ENCODE measurements around the gene KIF9. TPM values are rescaled to one million over a fixed set of nuclear protein-coding genes. Genes with fewer than 3 reads are reported as not detected.
"Not testable (repeated sequence)": the region's sequence is repeated elsewhere in the genome, so short reads cannot be mapped to it uniquely, and the experiment has no call there.

The KIF9 gene
- total and polyA plus RNA-seq, 7 donors: 5.3 to 20.4 (median 14.6) TPM

DNA sequence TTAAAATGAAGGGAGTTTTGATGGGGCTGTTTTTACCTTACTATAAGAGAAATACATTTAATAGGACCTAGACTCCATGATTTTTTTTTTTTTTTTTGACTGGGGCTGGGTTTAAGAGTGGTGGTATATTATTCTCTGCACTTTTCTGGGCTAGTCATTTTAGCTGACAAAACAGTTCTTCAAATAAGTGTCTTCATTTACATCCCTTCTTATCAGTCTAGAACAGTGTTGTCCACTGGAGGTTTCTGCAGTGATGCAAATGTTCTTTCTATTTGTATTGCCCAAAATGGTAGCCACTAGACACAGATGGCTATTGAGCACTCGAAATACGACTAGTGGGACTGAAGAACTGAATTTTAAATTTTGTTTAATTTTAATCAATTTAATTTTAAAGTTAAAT lies 37.4 kb upstream of the KIF9 start:
- Histone ChIP-seq H3K9me3 (no peaks in the 10 kb centered on the region), H3K4me1 (peaks cover 0 to 23% (median 16%) of the 10 kb centered on the region in 4 donors), H3K27me3 (no peaks in the 10 kb centered on the region), H3K36me3 (peaks cover 0 to 46% (median 19%) of the 10 kb centered on the region in 4 donors), H3K27ac (no peak overlapping the region), H3K4me3 (no peak overlapping the region)
- WGBS, 2 donors: 47 to 49% methylated on average over 2 of the region's 2 CpGs
- no peak for DNase-seq
- TF ChIP-seq EP300 (IDR thresholded peaks at IDR 0.05) (no peak), POLR2AphosphoS5 (IDR thresholded peaks at IDR 0.05) (no peak), POLR2A (IDR thresholded peaks at IDR 0.05) (no peak)
- TF ChIP-seq, protein P1, sequence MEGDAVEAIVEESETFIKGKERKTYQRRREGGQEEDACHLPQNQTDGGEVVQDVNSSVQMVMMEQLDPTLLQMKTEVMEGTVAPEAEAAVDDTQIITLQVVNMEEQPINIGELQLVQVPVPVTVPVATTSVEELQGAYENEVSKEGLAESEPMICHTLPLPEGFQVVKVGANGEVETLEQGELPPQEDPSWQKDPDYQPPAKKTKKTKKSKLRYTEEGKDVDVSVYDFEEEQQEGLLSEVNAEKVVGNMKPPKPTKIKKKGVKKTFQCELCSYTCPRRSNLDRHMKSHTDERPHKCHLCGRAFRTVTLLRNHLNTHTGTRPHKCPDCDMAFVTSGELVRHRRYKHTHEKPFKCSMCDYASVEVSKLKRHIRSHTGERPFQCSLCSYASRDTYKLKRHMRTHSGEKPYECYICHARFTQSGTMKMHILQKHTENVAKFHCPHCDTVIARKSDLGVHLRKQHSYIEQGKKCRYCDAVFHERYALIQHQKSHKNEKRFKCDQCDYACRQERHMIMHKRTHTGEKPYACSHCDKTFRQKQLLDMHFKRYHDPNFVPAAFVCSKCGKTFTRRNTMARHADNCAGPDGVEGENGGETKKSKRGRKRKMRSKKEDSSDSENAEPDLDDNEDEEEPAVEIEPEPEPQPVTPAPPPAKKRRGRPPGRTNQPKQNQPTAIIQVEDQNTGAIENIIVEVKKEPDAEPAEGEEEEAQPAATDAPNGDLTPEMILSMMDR (IDR thresholded peaks at IDR 0.05): no peak
- intact Hi-C loops (cut with DNase I): loop anchor here (5.0 to 10.0 kb wide), 3 partner anchors 38 to 405 kb away; partner anchors contain the start of genes KIF9, KLHL18 and SETD2

- intact Hi-C loops (cut with DNase I): no loop called here
- no peaks in the 10 kb centered on the region for H3K9me3 ChIP-seq
- peak overlapping the region in 1 of 4 donors; percentile 18 for H3K27ac ChIP-seq
- H3K27me3 ChIP-seq: no peaks in the 10 kb centered on the region
- no peak for DNase-seq
- 65 to 74% methylated on average over 1 of the region's 1 CpG for WGBS, 2 donors
- no peak overlapping the region for H3K4me3 ChIP-seq
- peaks cover 0 to 27% (median 17%) of the 10 kb centered on the region in 4 donors for H3K4me1 ChIP-seq
- TF ChIP-seq EP300 (IDR thresholded peaks at IDR 0.05): no peak
- TF ChIP-seq, protein P1 (IDR thresholded peaks at IDR 0.05): no peak
- TF ChIP-seq POLR2AphosphoS5 (IDR thresholded peaks at IDR 0.05): no peak
- no peak for TF ChIP-seq POLR2A (IDR thresholded peaks at IDR 0.05)
- H3K36me3 ChIP-seq: peaks cover 0 to 45% (median 19%) of the 10 kb centered on the region in 4 donors
Observed at GRCh38 chr3:47318916-47319315, 36.3 kb upstream of the KIF9 start.

GRCh38 chr3:47316151-47316550 lies 33.6 kb upstream of the KIF9 start:
- intact Hi-C loops (cut with DNase I); H3K27me3 ChIP-seq; H3K9me3 ChIP-seq; H3K27ac ChIP-seq; H3K4me3 ChIP-seq; DNase-seq: not testable (repeated sequence)
- WGBS, 2 donors: 90 to 98% methylated on average over 1 of the region's 1 CpG
- Histone ChIP-seq H3K4me1 (peaks cover 0 to 30% (median 17%) of the 10 kb centered on the region in 4 donors), H3K36me3 (peaks cover 0 to 17% (median 4%) of the 10 kb centered on the region in 4 donors)

DNA sequence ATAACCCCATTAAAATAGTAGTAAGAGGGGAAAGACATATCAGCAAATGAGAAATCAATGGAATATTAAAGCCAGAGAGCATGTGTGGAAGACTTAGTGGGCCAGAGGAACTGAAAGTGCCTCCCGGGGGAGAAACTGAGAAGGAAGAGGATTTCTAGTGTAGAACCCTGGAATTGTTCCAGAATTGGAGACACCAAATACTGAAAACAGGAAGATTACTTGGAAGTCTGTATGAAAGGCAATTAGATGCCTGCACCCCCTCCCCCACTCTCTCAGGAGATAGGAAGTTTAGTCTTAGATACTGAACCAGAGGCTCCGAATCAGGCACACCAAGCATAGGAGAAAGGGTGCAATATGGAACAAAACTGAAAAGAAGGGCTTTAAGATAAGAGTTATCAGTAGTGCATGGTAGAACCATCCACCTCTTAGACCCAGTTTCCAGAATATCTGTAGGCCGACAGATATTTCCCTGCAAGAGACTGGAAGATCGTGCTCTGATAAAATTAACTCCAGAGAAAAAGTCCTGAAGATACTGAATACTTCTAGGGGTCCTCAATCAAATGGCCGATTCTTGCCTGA lies 32.6 kb upstream of the KIF9 start:
- TF ChIP-seq POLR2AphosphoS5 (IDR thresholded peaks at IDR 0.05) (no peak), EP300 (IDR thresholded peaks at IDR 0.05) (no peak), POLR2A (IDR thresholded peaks at IDR 0.05) (no peak)
- H3K27me3 ChIP-seq: no peaks in the 10 kb centered on the region
- H3K4me3 ChIP-seq: no peak overlapping the region
- intact Hi-C loops (cut with DNase I): no loop called here
- 80 to 87% methylated on average over 5 of the region's 5 CpGs for WGBS, 2 donors
- no peaks in the 10 kb centered on the region for H3K9me3 ChIP-seq
- H3K27ac ChIP-seq: no peak overlapping the region
- peaks cover 0 to 7% (median 0%) of the 10 kb centered on the region in 4 donors for H3K36me3 ChIP-seq
- no peak for DNase-seq
- H3K4me1 ChIP-seq: peaks cover 0 to 30% (median 17%) of the 10 kb centered on the region in 4 donors

GRCh38 chr3:47314056-47314764 lies 31.6 kb upstream of the KIF9 start:
- TF ChIP-seq, protein P1 (IDR thresholded peaks at IDR 0.05): no peak
- no peak for TF ChIP-seq POLR2A (IDR thresholded peaks at IDR 0.05)
- no peak for TF ChIP-seq POLR2AphosphoS5 (IDR thresholded peaks at IDR 0.05)
- TF ChIP-seq EP300 (IDR thresholded peaks at IDR 0.05): no peak
- Histone ChIP-seq H3K4me1 (peaks cover 0 to 27% (median 12%) of the 10 kb centered on the region in 4 donors), H3K4me3 (no peak overlapping the region), H3K27ac (no peak overlapping the region), H3K36me3 (no peaks in the 10 kb centered on the region), H3K27me3 (no peaks in the 10 kb centered on the region), H3K9me3 (no peaks in the 10 kb centered on the region)
- 94 to 95% methylated on average over 8 of the region's 8 CpGs for WGBS, 2 donors
- intact Hi-C loops (cut with DNase I): no loop called here
- DNase-seq: no peak

All from sigmoid colon (tissue), 7 donors.